HG03469 (cell line): ENCODE results near the gene MSMB.

Experiments used
- ATAC-seq: cut with Tn5 transposase; IDR thresholded peaks from one replicate; pipeline ENCODE4 v1.9.1; 2021; ENCODE audit warnings: mild to moderate bottlenecking, moderate library complexity, moderate number of reproducible peaks; ENCODE audit not compliant: unreplicated experiment

Gene MSMB

GRCh38 chr10:46035923-46036849 is 9.9 kb downstream of the MSMB start:
- no peak for ATAC-seq

- no peak for ATAC-seq
Observed at GRCh38 chr10:46033602-46034011, 12.5 kb downstream of the MSMB start.

- ATAC-seq: no peak
Observed at GRCh38 chr10:46031648-46032532, 14.2 kb downstream of the MSMB start.

DNA sequence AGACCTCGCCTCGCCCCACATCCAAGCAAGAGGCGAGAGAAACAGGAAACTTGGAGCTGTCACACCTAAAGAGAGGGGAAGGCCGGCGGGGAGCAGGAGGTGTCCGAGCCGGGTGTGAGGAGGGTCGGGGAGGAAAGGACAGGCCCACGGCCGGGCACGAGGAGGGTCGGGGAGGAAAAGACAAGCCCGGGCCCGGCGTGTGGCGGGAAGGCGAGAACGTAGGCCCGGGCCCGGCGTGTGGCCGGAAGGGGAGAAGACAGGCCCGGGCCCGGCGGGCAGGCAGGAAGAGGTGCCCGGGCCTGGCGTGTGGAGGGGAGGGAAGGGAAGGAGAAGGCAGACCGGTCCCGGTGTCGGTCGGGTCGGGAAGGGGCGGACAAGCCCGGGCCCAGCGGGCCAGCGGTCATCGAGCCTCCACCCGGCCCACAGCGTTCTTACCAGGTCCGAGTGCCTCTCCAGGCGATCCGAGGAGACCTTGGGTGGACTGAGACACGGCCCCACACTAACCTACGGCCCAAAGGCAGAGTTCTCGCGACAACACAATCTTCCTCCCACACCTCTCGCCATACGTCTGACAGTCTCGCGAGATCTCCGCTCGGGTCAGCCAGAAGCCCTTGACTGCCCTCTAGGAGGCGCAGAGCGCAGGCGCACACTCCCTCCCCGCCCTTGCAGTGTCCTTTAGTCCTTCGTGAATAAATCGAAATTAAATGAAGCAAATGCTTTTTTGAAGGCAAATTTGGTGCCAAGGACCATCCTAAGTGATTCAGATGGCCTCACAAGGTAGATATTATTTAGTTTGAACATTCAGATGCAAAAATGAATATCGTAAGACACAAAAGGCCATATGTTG is 15.8 kb downstream of the MSMB start, which contains the start of gene NCOA4:
Gene NCOA4, minus strand, starts transcription at position 533 of the 847 bp plus-strand sequence. CDS start 13,943 bp downstream, outside the sequence.
- ATAC-seq: peak; percentile 90

DNA sequence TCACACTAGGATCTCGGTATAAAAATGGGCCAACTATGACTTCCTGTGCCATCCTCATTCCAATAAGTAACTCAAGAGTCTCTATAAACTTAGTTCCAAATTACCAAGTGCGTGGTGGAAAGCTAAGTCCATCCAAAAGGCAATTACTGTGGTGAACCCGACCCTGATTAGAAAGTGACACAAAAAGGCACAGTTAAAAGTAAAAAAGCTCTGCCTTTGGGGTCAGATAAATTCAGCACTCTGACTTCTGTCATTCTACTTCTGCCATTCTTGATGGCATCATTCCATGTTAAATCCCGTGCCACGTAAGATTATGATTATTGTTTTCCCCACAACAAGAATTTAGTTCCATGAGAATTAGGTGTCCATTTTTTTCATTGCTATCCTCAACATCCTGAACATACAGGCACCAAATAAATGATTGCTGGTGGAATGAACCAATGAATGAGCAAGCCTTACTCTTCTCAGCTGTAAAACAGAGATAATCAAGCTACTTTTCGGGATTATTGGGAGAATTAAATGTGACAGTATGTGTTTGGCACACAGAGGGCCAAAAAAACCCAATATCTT is 16.5 kb downstream of the MSMB start:
- ATAC-seq: no peak

- no peak for ATAC-seq
Observed at GRCh38 chr10:46028584-46029460, 17.2 kb downstream of the MSMB start.

- ATAC-seq: no peak
Observed at GRCh38 chr10:46026106-46026505, 20.0 kb downstream of the MSMB start.

DNA sequence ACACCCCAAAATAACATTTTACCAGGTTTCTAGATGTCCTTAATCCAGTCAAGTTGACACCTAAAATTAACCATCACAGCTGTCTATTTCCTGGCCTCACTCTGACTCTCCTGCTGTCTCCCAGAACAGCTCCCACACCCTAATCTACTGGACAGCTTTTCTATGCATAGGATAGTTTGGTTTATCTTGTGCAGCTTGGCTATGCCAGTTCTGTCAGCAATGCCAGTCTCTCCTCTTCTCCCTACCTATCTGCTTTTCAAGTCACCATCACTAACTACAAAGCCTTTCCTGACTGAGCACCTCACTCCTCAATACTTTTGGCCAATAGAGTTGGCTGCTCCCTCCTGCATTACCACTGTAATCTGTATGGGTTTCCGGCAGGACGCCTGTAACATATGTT is 20.7 kb downstream of the MSMB start:
- no peak for ATAC-seq

DNA sequence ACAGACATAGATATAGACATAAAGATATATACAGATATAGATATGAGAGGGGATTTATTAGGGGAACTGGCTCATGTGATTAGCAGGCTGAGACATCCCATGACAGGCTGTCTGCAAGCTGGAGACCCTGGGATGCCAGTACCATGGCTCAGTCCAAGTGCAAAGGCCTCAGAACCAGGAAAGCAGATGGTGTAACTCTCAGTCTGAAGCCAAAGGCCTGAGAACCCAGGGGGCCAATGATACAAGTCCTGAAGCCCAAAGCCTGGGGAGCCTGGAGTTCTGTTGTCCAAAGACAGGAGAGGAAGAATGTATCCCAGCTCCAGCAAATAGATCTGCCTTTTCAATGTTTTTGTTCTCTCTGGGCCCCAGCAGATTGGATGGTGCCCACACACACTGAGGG is 21.1 kb downstream of the MSMB start:
- no peak for ATAC-seq

DNA sequence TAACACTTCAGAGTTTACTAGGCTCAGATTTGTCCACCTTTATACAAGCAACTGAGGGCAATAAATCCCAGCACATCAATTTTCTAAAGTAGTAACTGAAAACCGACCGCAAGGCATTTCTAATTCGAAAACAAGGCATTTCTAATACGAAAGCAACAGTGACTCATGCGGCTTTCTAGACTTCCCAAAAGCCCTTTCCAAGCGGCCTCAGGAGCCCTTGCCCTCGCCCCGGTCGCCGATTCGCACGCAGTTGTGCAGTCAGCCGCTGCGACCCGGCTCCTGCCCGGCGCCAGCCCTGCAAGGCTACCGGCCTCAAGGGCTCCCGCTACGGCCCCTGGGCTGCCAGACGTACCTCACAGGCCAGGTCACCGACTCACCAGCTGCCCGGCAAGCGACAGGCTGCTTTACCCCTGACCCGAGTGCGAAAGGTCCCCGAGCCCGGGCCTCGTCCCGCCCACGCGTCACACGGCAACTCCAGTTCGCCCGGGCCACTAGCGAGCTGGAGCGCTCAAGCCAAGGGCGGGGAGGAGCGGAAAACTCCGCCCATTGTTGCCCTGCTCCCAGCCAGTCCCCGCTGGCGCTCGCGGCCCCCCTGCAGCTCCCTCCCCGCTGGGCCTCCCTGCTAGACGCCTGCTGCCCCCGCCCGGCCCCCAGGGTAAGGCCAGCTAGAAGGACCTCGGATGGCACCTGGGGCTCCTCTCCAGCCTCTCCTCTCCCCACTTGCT is 22.9 kb downstream of the MSMB start:
- peak; percentile 71 for ATAC-seq

DNA sequence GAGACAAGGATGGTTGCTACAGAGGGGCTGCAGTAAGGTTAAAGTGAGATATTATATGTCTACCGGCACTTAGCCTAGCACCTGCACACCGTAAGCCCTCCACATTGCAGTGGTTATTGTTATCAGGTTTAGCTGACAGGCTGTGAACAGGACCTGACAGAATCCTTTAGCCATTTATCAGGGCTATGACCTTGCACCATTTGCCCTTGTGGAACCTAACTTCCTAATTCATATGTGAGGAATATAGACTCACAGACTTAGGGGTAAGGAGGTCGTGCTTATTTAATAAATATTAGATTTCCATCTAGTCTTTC is 25.8 kb downstream of the MSMB start:
- no peak for ATAC-seq

DNA sequence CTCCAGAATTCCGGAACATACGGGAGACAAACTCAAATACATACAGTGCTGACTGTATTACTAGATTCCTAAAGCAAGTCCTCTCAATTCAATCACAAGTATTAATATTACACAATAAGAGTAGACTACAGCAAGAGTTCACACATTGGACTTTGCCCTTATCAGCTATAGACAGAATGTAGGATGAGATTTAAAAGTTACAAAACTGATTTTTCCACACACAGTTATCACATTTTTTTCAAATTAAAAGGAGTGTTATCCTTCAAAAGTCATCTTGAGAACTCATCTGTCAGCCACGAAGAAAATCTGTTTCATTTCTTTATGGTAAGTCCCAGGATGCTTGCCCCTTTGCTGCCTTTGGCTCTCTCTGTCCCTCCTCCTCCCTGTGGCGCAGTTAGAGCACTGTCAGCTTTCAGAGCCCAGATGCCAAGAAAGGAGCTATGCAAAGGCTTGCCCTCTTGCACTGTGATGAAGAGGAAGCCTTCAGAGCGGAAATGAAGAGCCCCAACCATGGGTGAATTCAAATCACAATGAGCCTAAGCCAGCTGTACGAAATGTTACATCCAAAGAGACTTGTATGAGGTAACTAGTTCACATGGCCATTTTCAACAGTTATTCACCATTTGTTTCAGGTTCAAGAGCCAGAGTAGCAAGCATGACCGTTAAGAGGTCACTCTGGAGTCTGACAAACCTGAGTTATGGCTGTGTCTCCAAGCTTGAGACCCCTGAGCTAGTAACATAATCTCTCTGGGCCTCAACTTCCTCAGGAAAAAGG is 26.3 kb downstream of the MSMB start:
- no peak for ATAC-seq

DNA sequence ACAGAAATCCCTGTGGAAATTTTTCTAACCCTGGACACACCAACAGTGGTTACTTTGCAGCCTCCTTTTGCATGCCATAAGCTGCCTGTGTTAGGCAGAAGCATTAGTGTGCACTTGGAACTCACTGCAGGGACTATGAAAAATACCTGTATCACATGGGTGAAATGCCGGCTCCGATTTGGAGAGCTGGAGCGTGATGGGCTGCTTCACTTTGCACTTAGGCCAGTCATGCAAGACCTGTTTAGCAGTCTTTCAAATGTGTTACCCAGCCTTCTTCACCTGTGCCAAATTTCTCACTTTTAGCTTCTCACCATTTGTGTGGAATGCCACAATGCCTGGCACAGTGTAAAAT is 26.9 kb downstream of the MSMB start:
- no peak for ATAC-seq

DNA sequence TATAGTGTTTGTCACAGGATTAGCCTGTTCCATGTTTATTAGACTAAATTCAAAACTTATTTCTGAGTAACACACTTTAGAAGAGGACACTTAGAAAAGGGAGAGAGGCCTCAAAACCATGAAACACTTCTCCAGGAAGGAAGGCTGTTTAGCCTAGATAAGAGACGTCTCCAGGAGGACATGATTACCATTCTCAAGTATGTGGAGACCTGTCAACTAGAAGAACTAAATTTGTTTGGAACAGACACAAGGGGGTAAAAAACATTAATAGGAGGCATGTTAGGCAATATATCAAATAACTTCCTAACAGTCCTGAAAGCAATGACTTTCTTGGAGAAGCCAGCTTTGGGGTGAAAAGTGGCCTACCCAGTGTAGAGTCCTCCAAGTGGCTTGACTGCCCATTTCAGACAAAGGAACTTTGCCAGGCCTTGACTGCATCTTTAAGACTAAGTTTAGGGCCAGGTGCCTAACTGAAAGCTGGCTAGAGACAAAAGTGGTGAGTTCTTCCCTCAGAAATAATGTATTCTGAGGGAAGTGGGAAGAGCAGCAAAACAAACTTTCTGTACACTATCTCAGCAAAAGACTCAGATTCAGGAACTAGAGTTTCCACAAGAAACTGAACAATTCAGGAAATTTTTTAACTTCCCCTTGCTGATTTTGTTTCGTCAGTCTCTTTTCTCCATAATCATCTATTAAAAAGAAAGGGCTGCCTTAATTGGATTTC is 27.5 kb downstream of the MSMB start:
- no peak for ATAC-seq

- no peak for ATAC-seq
Observed at GRCh38 chr10:46017733-46018132, 28.3 kb downstream of the MSMB start.

DNA sequence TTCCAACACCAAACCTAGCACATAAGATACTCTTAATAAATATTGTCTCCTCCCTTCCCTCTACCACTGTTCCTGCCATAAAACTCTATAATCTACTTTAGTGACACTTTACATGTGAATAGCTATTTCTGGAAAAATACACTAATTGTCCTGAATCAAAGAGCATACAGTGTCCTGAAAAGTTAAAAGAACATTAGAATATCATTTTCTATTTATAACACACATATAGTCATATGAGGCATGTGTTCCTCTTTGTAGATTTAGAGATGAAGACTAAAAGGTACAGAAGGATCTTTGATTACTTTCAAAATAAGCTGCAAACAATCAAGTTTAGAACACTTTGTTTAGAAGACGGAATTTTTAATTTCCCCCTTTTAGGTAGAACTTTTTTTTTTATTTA is 29.3 kb downstream of the MSMB start:
- no peak for ATAC-seq

GRCh38 chr10:46016190-46016589 is 29.9 kb downstream of the MSMB start:
- ATAC-seq: no peak
